Stimulated activated CD8-positive, alpha-beta memory T cell treated with anti-CD3 and anti-CD28 coated beads, Interleukin-12 subunit alpha, Interleukin-12 subunit beta, amount 100 ng/mL, for 1 hour (primary cell): ENCODE data around the gene GIPR.

Source experiments
- DNase-seq: peaks from one replicate; pipeline ENCODE4 v3.0.0-alpha.2; 2020; ENCODE audit warnings: low read depth

The GIPR gene

GRCh38 chr19:45730368-45731288 is 62.6 kb downstream of the GIPR start, which contains the start of gene FBXO46:
Gene FBXO46 (minus strand): TSS chr19:45730896. CDS start chr19:45713495, 17,401 bp downstream.
- DNase-seq, result peak; percentile 85
